ENCODE data around the gene TESMIN.

The TESMIN gene

GRCh38 chr11:68658097-68658496 lies 93.2 kb downstream of the TESMIN start:
- no peak for DNase-seq
